Measurements from ENCODE around the gene JPT1.
A peak's percentile ranks its signal among the peaks of the same experiment; 100 is the strongest.

JPT1 gene

DNA sequence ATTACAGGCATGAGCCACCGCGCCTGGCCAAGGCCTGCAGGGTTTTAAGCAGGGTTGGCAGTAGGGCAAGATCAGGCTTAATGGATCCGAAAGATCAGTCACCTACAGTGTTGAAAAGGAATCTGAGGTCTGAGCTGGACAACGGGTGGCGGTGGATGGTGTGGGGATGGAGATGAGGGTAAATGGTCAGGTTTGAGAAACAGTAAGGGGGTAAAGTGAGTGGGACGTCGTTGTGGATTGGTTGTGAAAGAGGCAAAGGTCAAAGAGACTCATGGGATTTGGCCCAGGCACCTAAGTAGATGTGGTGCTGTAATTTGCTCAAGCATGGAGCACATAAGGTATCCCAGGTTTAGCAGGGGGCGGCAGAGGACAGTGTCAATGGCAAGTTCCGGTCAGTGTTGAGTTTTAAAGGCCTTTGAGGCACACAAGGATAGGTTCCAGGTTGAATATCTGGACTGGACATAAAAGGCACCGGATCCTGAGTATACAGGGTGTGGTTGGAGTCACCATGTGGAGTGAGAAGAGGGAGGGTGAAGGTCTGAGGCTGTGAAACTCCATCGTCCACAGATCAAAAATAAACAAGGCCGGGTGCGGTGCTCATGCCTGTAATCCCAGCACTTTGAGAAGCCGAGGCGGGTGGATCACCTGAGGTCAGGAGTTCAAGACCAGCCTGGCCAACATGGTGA, 67.7 kb downstream of the JPT1 start:
- DNase-seq (no peak), ATAC-seq (ENCODE audit: insufficient read depth, low read depth) (no peak)
- Histone ChIP-seq H3K4me2 (ENCODE audit: insufficient read depth, low read length) (peak overlapping the region; percentile 69), H3K4me3 (ENCODE audit: low read depth in 1 of 2, low read length in 2 of 2) (no peak overlapping the region; a peak in 1 of 4 replicates), H4K20me1 (ENCODE audit: insufficient read depth, low read length) (no peaks in the 10 kb centered on the region), H3K4me1 (ENCODE audit: insufficient read depth, low read length) (peaks cover 37% of the 10 kb centered on the region), H3K9me3 (ENCODE audit: insufficient read depth, low read length, severe bottlenecking) (no peaks in the 10 kb centered on the region), H3K9ac (ENCODE audit: low read depth, low read length) (peak overlapping the region; percentile 76; the same call in 1 of the 2 replicates), H3K27ac (ENCODE audit: low read length) (no peak overlapping the region), H3K79me2 (ENCODE audit: insufficient read depth, low read length) (no peaks in the 10 kb centered on the region), H3K36me3 (ENCODE audit: insufficient read depth, low read length) (no peaks in the 10 kb centered on the region), H3K27me3 (ENCODE audit: insufficient read depth, low read length, poor library complexity) (no peaks in the 10 kb centered on the region), H2AFZ (ENCODE audit: low read depth, low read length) (no peak overlapping the region)
- TF ChIP-seq, protein P1, sequence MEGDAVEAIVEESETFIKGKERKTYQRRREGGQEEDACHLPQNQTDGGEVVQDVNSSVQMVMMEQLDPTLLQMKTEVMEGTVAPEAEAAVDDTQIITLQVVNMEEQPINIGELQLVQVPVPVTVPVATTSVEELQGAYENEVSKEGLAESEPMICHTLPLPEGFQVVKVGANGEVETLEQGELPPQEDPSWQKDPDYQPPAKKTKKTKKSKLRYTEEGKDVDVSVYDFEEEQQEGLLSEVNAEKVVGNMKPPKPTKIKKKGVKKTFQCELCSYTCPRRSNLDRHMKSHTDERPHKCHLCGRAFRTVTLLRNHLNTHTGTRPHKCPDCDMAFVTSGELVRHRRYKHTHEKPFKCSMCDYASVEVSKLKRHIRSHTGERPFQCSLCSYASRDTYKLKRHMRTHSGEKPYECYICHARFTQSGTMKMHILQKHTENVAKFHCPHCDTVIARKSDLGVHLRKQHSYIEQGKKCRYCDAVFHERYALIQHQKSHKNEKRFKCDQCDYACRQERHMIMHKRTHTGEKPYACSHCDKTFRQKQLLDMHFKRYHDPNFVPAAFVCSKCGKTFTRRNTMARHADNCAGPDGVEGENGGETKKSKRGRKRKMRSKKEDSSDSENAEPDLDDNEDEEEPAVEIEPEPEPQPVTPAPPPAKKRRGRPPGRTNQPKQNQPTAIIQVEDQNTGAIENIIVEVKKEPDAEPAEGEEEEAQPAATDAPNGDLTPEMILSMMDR (IDR thresholded peaks at IDR 0.05; ENCODE audit: borderline replicate concordance, extremely low read depth, low read length, poor library complexity, severe bottlenecking): no peak
- TF ChIP-seq EZH2 (IDR thresholded peaks at IDR 0.05; ENCODE audit: borderline replicate concordance, low read depth, low read length, severe bottlenecking): no peak
